K562 (cell line): ENCODE results near the gene GULP1.

Experiments
- GMEB1 ChIP-seq: fragments of 250-450 bp; sonication (Bioruptor Pico); IDR thresholded peaks from 2 replicates; pipeline ENCODE4 v1.4.0; 2020; ENCODE audit warnings: mild to moderate bottlenecking
- POLR2A ChIP-seq: fragments of 450-650 bp; conservative IDR thresholded peaks from 2 replicates; pipeline ENCODE4 v1.6.1; 2016
- RFX1 ChIP-seq: fragments of 450-650 bp; IDR thresholded peaks from 2 replicates; pipeline ENCODE4 v1.6.1; 2016; ENCODE audit warnings: mild to moderate bottlenecking, moderate library complexity

GRCh38 chr2:188367164-188367563, 75.5 kb downstream of the GULP1 start:
- TF ChIP-seq RFX1 (no peak), GMEB1 (no peak), POLR2A (no peak)
